NB4 (cell line): Measurements from ENCODE around the gene RFTN1.

Experiments
- DNase-seq: peaks from one replicate; pipeline ENCODE4 v3.0.0; 2010; ENCODE audit warnings: low read depth
- H3K4me3 ChIP-seq: one replicate; pipeline ENCODE4 v1.5.1; 2011; ENCODE audit warnings: mild to moderate bottlenecking, low read depth, low read length, moderate library complexity
- MYC ChIP-seq: IDR thresholded peaks from 2 replicates; pipeline ENCODE4 v1.6.1; 2011; ENCODE audit warnings: low read depth, low read length
- POLR2A ChIP-seq: IDR thresholded peaks from 2 replicates; pipeline ENCODE4 v1.6.1; 2011; ENCODE audit warnings: mild to moderate bottlenecking; ENCODE audit not compliant: insufficient read length; ENCODE audit errors: extremely low read depth
- TF ChIP-seq, protein P1 (sequence below): IDR thresholded peaks from one replicate; pipeline ENCODE4 v1.5.1; 2012; ENCODE audit warnings: low read depth, low read length
- TF ChIP-seq, protein P2 (sequence below): IDR thresholded peaks from 2 replicates; pipeline ENCODE4 v1.6.1; 2011; ENCODE audit warnings: low read depth, low read length

Gene RFTN1

DNA sequence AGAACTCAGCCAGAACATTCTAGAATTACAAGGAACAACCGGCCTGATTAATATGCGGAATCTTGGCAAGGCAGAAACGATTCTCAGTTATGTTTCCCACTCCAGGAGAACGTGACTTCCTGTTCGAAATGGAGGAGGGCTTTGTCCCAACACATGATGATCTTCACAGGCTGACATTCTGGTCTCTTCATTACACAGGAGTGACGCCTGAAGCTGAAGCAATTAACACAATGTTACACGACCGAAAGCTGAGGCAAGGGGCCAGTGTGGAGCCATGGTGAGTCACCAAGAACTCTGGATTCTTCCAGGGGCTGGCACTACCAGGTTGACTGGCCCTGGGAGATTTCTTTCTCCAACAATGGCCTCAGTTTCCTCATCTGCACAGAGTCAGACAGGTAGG lies 40.9 kb downstream of the RFTN1 start:
- no peak for TF ChIP-seq POLR2A
- TF ChIP-seq MYC, result no peak
- TF ChIP-seq, protein P1, sequence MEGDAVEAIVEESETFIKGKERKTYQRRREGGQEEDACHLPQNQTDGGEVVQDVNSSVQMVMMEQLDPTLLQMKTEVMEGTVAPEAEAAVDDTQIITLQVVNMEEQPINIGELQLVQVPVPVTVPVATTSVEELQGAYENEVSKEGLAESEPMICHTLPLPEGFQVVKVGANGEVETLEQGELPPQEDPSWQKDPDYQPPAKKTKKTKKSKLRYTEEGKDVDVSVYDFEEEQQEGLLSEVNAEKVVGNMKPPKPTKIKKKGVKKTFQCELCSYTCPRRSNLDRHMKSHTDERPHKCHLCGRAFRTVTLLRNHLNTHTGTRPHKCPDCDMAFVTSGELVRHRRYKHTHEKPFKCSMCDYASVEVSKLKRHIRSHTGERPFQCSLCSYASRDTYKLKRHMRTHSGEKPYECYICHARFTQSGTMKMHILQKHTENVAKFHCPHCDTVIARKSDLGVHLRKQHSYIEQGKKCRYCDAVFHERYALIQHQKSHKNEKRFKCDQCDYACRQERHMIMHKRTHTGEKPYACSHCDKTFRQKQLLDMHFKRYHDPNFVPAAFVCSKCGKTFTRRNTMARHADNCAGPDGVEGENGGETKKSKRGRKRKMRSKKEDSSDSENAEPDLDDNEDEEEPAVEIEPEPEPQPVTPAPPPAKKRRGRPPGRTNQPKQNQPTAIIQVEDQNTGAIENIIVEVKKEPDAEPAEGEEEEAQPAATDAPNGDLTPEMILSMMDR, result no peak
- TF ChIP-seq, protein P2, sequence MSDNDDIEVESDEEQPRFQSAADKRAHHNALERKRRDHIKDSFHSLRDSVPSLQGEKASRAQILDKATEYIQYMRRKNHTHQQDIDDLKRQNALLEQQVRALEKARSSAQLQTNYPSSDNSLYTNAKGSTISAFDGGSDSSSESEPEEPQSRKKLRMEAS, result no peak
- no peak for DNase-seq
- H3K4me3 ChIP-seq, result no peak overlapping the region

DNA sequence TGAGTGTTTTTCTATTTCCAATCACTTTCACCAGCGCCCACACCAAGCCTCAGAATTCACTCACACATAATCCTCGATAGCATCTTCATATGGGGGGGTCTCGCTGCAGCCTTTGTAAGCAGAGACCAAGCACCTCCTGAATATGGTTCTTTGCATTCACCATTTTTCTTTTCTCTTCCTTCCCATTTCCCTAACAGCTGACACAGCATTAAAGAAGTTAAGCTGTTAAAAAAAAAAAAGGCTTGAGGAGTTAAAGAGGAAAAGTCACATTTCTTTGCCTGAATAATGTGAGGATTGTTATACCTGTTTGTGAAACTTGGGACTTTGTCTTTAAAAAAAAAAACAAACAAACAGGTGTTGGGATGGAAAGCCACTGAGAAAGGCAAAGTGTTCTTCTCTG lies 41.6 kb downstream of the RFTN1 start:
- TF ChIP-seq, protein P1, result no peak
- TF ChIP-seq POLR2A (no peak), MYC (no peak)
- TF ChIP-seq, protein P2, result no peak
- no peak overlapping the region for H3K4me3 ChIP-seq
- DNase-seq, result no peak

DNA sequence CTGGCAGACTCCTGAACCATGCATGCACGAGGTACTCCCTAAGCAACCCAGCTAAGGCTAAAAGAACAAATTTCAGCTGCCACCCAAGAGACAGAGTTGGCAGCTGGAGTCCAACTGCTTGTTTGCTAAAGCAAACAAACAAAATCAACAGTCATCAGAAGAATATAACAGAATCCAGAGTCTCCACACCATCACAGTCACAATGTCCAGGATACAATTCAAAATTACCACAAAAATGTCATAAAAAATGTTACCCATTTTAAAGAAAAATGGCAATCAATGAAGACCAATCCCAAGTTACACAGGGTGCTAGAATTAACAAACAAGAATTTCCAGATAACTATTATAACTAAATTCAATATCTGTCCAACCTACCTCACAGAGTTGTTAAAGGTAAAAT lies 42.9 kb downstream of the RFTN1 start:
- TF ChIP-seq, protein P1, result no peak
- TF ChIP-seq POLR2A (no peak), MYC (no peak)
- TF ChIP-seq, protein P2, result no peak
- H3K4me3 ChIP-seq, result no peak overlapping the region
- DNase-seq, result no peak

DNA sequence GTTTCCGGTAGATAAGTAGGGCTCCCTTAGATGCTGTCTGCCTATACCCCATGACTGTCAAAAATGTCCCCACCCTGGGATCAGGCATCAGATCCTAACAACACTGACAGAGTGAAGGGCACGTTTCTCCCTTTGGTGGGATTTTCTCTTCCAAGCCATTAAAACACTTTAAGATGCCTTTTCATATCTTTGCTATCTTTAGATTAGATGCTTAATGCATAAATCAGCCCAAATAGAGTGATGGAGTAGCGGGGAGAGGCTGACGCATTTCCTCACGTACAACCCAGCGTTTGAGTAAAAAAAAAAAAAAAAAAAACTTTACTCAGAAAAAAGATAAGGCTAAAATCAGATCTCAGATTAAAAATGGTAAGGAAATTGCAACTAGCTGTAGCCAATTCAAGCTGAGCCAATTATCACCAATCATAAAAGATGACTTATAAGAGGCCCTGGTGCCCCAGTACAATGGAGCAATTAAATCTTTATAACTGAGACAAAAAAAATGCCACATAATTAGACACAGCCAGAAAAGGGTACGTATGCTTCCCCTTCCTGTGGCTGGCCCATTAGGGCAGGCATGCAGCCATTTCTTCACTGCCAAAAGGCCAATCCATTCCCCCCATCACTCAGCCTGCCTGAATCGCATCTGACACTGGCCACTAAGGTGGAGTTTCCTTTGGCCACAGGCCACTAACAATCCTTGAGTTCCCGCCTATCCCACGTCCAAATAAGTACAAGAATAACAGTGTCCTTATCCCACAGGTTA lies 45.0 kb downstream of the RFTN1 start:
- no peak overlapping the region for H3K4me3 ChIP-seq
- DNase-seq, result no peak
- no peak for TF ChIP-seq MYC
- TF ChIP-seq POLR2A, result no peak
- TF ChIP-seq, protein P2, result no peak
- TF ChIP-seq, protein P1, result no peak

DNA sequence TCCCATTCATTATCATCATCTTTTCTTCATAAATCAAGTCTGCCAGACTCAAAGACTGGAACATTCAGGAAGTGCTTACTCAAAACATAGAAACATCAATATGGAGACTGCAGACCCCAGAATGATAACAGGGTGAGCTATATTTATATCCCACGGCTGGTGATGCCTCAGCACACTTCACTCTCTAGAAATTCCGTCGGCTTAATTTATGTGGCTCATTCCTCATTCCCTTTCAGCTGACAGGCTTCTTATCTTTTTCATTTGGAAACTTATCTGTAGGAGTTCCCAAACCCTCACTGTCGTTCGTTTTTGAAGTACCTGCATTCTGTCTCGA lies 45.5 kb downstream of the RFTN1 start:
- no peak for DNase-seq
- H3K4me3 ChIP-seq, result no peak overlapping the region

More for the DNA sequence above, 45.5 kb downstream of the RFTN1 start:
- TF ChIP-seq POLR2A (no peak), MYC (no peak)
- TF ChIP-seq, protein P1, result no peak
- TF ChIP-seq, protein P2, result no peak
